ENCODE measurements around the gene KIFC3.

Gene KIFC3

GRCh38 chr16:57764341-57765159, 37.7 kb downstream of the KIFC3 start:
- DNase-seq: peak; percentile 93

GRCh38 chr16:57764006-57764340, 38.3 kb downstream of the KIFC3 start:
- DNase-seq: no peak

- no peak for DNase-seq
These were observed 38.8 kb downstream of the KIFC3 start for GRCh38 chr16:57763285-57764005.

GRCh38 chr16:57762365-57763040, 39.8 kb downstream of the KIFC3 start:
- DNase-seq: no peak

- no peak for DNase-seq
These were observed 40.3 kb downstream of the KIFC3 start for GRCh38 chr16:57761957-57762356.

GRCh38 chr16:57761301-57761700, 41.0 kb downstream of the KIFC3 start:
- no peak for DNase-seq

- DNase-seq: no peak
These were observed 41.7 kb downstream of the KIFC3 start for GRCh38 chr16:57760357-57761160.

GRCh38 chr16:57759541-57760356, 42.5 kb downstream of the KIFC3 start:
- DNase-seq: no peak

- DNase-seq: no peak
These were observed 43.2 kb downstream of the KIFC3 start for GRCh38 chr16:57759131-57759530.

GRCh38 chr16:57758331-57759117, 43.8 kb downstream of the KIFC3 start:
- DNase-seq: no peak

GRCh38 chr16:57757883-57758282, 44.4 kb downstream of the KIFC3 start:
- DNase-seq: no peak

- peak; percentile 100 for DNase-seq
These were observed 44.9 kb downstream of the KIFC3 start for GRCh38 chr16:57757326-57757786.

GRCh38 chr16:57756424-57757325, 45.6 kb downstream of the KIFC3 start:
- DNase-seq: no peak

- DNase-seq: no peak
These were observed 46.4 kb downstream of the KIFC3 start for GRCh38 chr16:57755726-57756423.

- DNase-seq: no peak
These were observed 47.1 kb downstream of the KIFC3 start for GRCh38 chr16:57755061-57755684.

- DNase-seq: no peak
These were observed 47.8 kb downstream of the KIFC3 start for GRCh38 chr16:57754354-57755060.

- DNase-seq: no peak
These were observed 48.6 kb downstream of the KIFC3 start for GRCh38 chr16:57753448-57754353.

Measured in 8988T (cell line).